ENCODE measurements around the gene ATRNL1.
A peak's percentile ranks its signal among the peaks of the same experiment; 100 is the strongest.

Gene ATRNL1

GRCh38 chr10:115968236-115968635 is 875.1 kb downstream of the ATRNL1 start:
- Histone ChIP-seq H3K9me3 (ENCODE audit: insufficient read depth, low read depth, low read length) (no peaks in the 10 kb centered on the region), H3K27me3 (ENCODE audit: insufficient read depth, low read length) (no peaks in the 10 kb centered on the region), H3K36me3 (ENCODE audit: insufficient read depth, low read depth, low read length) (no peaks in the 10 kb centered on the region), H3K4me1 (ENCODE audit: insufficient read depth, low read length) (no peaks in the 10 kb centered on the region), H3K4me3 (ENCODE audit: low read length) (no peak overlapping the region), H3K9ac (ENCODE audit: low read depth, low read length) (no peak overlapping the region), H3K27ac (ENCODE audit: low read length) (no peak overlapping the region)

DNA sequence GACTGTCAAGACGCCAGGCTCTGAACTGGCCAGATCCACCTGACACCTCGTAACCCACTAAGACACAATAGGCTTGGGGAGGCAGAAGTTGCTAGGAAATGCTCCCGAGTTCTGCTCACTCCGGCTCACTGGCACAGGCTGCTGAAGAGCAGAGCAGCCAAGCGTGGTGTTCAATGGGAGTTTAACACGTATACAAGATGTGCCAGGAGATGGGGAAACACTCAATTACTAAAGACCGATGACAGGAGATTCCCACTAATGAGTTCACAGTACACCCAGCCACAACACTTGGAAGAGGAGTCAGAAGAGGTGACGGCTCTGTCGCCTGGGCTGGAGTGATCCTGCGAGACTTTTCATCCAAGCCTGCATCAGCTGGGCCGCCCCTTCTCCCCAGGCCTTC is 876.4 kb downstream of the ATRNL1 start:
- Histone ChIP-seq H3K4me3 (ENCODE audit: low read length) (no peak overlapping the region), H3K9me3 (ENCODE audit: insufficient read depth, low read depth, low read length) (no peaks in the 10 kb centered on the region), H3K4me1 (ENCODE audit: insufficient read depth, low read length) (peaks cover 3% of the 10 kb centered on the region; the same call in 1 of the 2 replicates), H3K27ac (ENCODE audit: low read length) (no peak overlapping the region), H3K9ac (ENCODE audit: low read depth, low read length) (no peak overlapping the region), H3K36me3 (ENCODE audit: insufficient read depth, low read depth, low read length) (no peaks in the 10 kb centered on the region), H3K27me3 (ENCODE audit: insufficient read depth, low read length) (no peaks in the 10 kb centered on the region)

DNA sequence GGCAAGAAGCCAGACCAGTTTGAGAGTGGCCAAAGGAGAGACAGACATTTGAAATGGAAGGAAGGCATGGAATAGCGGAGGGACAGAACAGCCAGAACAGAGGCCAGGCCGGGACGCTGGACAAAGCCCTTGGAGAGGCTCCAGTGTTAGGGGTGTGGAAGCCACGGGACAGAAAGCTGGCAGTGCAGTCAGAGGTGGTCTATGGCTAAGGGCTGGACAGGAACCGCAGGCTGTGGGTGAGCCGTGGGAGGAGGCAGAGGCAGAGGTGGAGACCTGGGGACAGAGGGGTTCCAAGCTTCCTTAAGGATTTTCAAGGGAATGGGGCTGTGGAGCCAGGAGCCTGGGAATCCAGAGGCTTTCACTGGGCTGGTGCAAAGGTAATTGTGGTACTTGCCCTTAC is 878.8 kb downstream of the ATRNL1 start:
- peaks cover 13% of the 10 kb centered on the region; the same call in 1 of the 2 replicates for H3K4me1 ChIP-seq (ENCODE audit: insufficient read depth, low read length)
- H3K9ac ChIP-seq (ENCODE audit: low read depth, low read length) = no peak overlapping the region
- no peaks in the 10 kb centered on the region for H3K36me3 ChIP-seq (ENCODE audit: insufficient read depth, low read depth, low read length)
- no peak overlapping the region for H3K4me3 ChIP-seq (ENCODE audit: low read length)
- H3K27me3 ChIP-seq (ENCODE audit: insufficient read depth, low read length) = no peaks in the 10 kb centered on the region
- no peak overlapping the region for H3K27ac ChIP-seq (ENCODE audit: low read length)
- no peaks in the 10 kb centered on the region for H3K9me3 ChIP-seq (ENCODE audit: insufficient read depth, low read depth, low read length)

DNA sequence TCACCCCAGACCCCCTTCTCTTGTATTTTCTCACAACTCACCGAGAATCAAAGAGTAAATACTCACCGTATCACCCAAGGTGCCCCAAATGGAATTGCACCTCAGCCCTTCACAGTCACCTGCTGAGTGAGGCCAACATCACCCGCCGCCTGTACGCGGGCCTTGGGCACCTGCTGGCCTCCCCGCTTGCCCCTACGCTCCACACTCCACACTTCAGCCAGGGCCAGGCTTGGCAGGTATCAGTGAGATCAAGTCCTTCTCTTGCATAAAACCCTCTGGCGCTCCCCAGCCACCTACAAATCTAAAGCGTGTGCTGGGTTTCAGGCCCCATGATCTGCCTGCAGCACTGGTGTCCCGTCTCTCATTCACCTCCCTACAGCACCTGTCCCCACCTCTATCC is 879.3 kb downstream of the ATRNL1 start:
- no peaks in the 10 kb centered on the region for H3K36me3 ChIP-seq (ENCODE audit: insufficient read depth, low read depth, low read length)
- H3K27ac ChIP-seq (ENCODE audit: low read length) = no peak overlapping the region
- H3K27me3 ChIP-seq (ENCODE audit: insufficient read depth, low read length) = no peaks in the 10 kb centered on the region
- no peaks in the 10 kb centered on the region for H3K9me3 ChIP-seq (ENCODE audit: insufficient read depth, low read depth, low read length)
- peaks cover 13% of the 10 kb centered on the region; the same call in 1 of the 2 replicates for H3K4me1 ChIP-seq (ENCODE audit: insufficient read depth, low read length)
- no peak overlapping the region for H3K4me3 ChIP-seq (ENCODE audit: low read length)
- no peak overlapping the region for H3K9ac ChIP-seq (ENCODE audit: low read depth, low read length)

DNA sequence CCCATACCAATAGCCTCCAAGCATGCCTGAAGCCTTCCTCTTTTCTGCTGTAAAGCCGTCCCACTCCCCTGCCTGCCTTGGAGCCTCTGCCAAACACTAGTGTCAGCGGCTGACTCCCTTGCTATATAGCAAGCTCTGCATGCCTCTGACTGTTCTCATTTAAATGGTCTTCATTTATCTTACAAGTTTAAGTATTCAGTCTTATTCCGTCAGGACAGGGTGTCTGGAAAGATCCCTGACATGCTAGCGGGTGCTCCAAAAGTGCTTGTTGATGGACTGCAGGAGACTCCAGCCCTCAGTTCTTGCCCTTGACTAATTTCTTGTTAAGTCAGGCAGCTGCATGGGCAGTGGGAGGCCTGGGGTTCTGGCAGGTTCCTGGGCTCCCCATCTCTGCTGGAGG is 881.2 kb downstream of the ATRNL1 start:
- H3K9ac ChIP-seq (ENCODE audit: low read depth, low read length) = no peak overlapping the region

DNA sequence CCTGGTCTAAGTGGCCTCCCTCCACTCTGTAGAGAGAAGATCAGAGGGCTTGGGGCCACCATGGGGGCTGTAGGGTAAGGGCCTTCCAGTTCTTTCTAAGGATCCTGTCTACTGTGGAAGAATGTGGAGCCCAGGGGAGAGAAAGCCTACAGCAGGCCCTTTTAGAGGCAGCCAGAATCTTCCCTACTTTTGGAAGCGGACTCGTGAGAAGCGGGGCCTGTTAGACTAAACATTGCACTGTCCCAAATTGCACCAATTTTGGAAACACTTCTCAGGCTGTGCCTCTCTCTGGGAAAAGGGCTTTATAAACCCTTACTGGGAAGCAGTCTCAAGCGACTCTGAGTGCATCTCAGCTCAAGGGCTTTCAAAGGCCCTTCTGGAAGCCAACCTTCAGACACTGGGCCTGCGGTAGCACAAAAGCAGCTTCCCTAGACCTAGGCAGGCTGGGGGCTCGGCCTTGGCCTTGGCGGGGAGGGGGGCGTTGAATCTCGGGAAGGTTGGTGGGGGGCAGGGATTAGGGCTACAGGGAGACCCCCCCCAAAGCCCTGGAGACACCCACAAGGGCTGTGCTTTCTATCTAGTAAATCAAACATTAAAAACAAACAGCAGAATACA is 881.8 kb downstream of the ATRNL1 start:
- no peaks in the 10 kb centered on the region for H3K9me3 ChIP-seq (ENCODE audit: insufficient read depth, low read depth, low read length)
- H3K4me1 ChIP-seq (ENCODE audit: insufficient read depth, low read length) = peaks cover 16% of the 10 kb centered on the region; the same call in 1 of the 2 replicates
- no peak overlapping the region for H3K27ac ChIP-seq (ENCODE audit: low read length)
- H3K36me3 ChIP-seq (ENCODE audit: insufficient read depth, low read depth, low read length) = no peaks in the 10 kb centered on the region
- no peak overlapping the region for H3K9ac ChIP-seq (ENCODE audit: low read depth, low read length)
- no peaks in the 10 kb centered on the region for H3K27me3 ChIP-seq (ENCODE audit: insufficient read depth, low read length)
- no peak overlapping the region for H3K4me3 ChIP-seq (ENCODE audit: low read length)

More for the DNA sequence above, 881.2 kb downstream of the ATRNL1 start:
- no peak overlapping the region for H3K4me3 ChIP-seq (ENCODE audit: low read length)
- peaks cover 13% of the 10 kb centered on the region; the same call in 1 of the 2 replicates for H3K4me1 ChIP-seq (ENCODE audit: insufficient read depth, low read length)
- no peaks in the 10 kb centered on the region for H3K9me3 ChIP-seq (ENCODE audit: insufficient read depth, low read depth, low read length)
- H3K36me3 ChIP-seq (ENCODE audit: insufficient read depth, low read depth, low read length) = no peaks in the 10 kb centered on the region
- H3K27ac ChIP-seq (ENCODE audit: low read length) = no peak overlapping the region
- no peaks in the 10 kb centered on the region for H3K27me3 ChIP-seq (ENCODE audit: insufficient read depth, low read length)

- Histone ChIP-seq H3K36me3 (ENCODE audit: insufficient read depth, low read depth, low read length) (no peaks in the 10 kb centered on the region), H3K4me3 (ENCODE audit: low read length) (0 out of 2 replicates have a peak overlapping the region, but pooled peaks have one; percentile 6), H3K9ac (ENCODE audit: low read depth, low read length) (no peak overlapping the region), H3K27me3 (ENCODE audit: insufficient read depth, low read length) (no peaks in the 10 kb centered on the region), H3K4me1 (ENCODE audit: insufficient read depth, low read length) (peaks cover 16% of the 10 kb centered on the region; the same call in 1 of the 2 replicates), H3K27ac (ENCODE audit: low read length) (no peak overlapping the region), H3K9me3 (ENCODE audit: insufficient read depth, low read depth, low read length) (no peaks in the 10 kb centered on the region)
These were observed 882.3 kb downstream of the ATRNL1 start for GRCh38 chr10:115975506-115975905.

DNA sequence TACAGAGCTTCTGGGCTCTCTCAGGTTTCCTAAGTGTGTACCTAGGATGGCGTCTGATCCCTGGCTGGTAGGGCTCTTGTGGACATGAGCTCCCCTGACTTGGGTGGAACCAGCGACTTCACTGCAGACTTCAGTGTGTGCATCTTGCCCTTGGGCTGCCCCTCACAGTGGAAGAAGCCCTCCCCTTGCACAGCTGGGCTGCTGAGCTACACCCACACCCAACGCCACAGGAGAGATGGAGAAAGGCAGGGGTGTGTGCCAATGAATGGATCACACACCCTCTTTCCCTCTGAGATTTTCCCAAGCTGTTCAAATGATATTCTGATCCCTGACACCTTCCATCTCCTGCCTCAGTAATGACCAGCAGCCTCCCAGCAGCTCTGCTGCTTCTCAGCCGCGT is 883.2 kb downstream of the ATRNL1 start:
- no peaks in the 10 kb centered on the region for H3K27me3 ChIP-seq (ENCODE audit: insufficient read depth, low read length)
- no peak overlapping the region for H3K4me3 ChIP-seq (ENCODE audit: low read length)
- H3K36me3 ChIP-seq (ENCODE audit: insufficient read depth, low read depth, low read length) = no peaks in the 10 kb centered on the region
- no peaks in the 10 kb centered on the region for H3K9me3 ChIP-seq (ENCODE audit: insufficient read depth, low read depth, low read length)
- no peak overlapping the region for H3K9ac ChIP-seq (ENCODE audit: low read depth, low read length)
- no peak overlapping the region for H3K27ac ChIP-seq (ENCODE audit: low read length)
- H3K4me1 ChIP-seq (ENCODE audit: insufficient read depth, low read length) = peaks cover 16% of the 10 kb centered on the region; the same call in 1 of the 2 replicates

DNA sequence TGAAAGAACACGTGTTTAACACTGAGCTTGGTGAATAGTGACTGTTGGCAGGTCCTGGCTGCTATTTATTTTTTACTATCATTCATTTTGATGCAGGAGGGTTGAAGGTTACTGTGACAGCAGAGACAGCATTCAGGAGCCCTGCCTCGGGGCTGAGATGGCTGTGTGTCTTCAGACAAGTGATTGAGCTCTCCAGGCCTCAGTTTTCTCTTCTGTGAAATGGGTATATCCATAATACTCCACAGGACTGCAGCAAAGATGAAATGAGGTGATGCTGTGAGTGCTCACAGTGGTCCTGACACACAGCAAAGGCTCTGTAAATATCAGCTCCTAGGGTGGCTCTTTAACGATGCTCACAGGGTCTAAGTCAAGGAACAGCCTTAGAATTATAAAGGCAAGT is 884.7 kb downstream of the ATRNL1 start:
- Histone ChIP-seq H3K9ac (ENCODE audit: low read depth, low read length) (no peak overlapping the region), H3K4me3 (ENCODE audit: low read length) (no peak overlapping the region), H3K27ac (ENCODE audit: low read length) (no peak overlapping the region), H3K27me3 (ENCODE audit: insufficient read depth, low read length) (no peaks in the 10 kb centered on the region), H3K4me1 (ENCODE audit: insufficient read depth, low read length) (peaks cover 16% of the 10 kb centered on the region; the same call in 1 of the 2 replicates), H3K9me3 (ENCODE audit: insufficient read depth, low read depth, low read length) (no peaks in the 10 kb centered on the region), H3K36me3 (ENCODE audit: insufficient read depth, low read depth, low read length) (no peaks in the 10 kb centered on the region)

DNA sequence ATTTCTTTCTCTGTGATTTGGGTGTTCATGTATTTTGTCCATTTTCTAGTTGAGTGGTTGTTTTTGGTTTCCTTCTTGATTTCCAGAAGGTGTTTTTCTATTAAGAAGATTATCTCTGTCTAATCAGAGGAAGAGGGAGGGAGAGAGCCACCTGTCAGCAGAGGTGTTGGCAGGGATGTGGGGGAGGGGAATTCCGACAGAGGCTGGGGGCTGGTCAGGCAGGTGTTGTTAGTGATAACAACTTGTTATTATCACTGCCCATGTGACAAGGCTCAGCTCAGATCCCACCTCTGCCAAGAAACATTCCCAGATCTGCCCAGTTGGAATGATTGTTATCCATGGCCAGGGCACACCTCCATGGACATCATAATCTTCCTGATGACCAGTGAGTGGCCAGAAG is 886.4 kb downstream of the ATRNL1 start:
- Histone ChIP-seq H3K9me3 (ENCODE audit: insufficient read depth, low read depth, low read length) (no peaks in the 10 kb centered on the region), H3K4me3 (ENCODE audit: low read length) (no peak overlapping the region), H3K27ac (ENCODE audit: low read length) (no peak overlapping the region), H3K36me3 (ENCODE audit: insufficient read depth, low read depth, low read length) (no peaks in the 10 kb centered on the region), H3K27me3 (ENCODE audit: insufficient read depth, low read length) (no peaks in the 10 kb centered on the region), H3K4me1 (ENCODE audit: insufficient read depth, low read length) (peaks cover 13% of the 10 kb centered on the region; the same call in 1 of the 2 replicates), H3K9ac (ENCODE audit: low read depth, low read length) (no peak overlapping the region)

DNA sequence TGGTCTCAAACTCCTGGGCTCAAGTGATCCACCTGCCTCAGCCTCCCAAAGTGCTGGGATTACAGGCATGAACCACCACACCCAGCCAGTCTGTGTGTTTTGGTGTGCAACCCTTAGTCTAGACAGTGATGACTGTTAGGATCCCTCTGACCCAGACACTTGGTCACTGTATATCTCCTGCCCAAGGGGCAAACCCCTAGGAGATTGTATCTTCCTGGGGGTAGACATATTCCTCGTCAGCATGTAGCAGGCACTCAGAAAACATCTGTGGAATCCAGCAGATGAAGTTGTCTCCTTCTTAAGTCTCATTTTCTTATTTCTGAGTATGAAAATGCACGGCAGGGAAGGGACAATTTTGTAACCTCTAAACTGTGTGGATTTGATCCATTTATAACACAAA is 887.3 kb downstream of the ATRNL1 start:
- Histone ChIP-seq H3K4me3 (ENCODE audit: low read length) (no peak overlapping the region), H3K36me3 (ENCODE audit: insufficient read depth, low read depth, low read length) (no peaks in the 10 kb centered on the region), H3K27me3 (ENCODE audit: insufficient read depth, low read length) (no peaks in the 10 kb centered on the region), H3K9ac (ENCODE audit: low read depth, low read length) (no peak overlapping the region), H3K9me3 (ENCODE audit: insufficient read depth, low read depth, low read length) (no peaks in the 10 kb centered on the region), H3K27ac (ENCODE audit: low read length) (no peak overlapping the region), H3K4me1 (ENCODE audit: insufficient read depth, low read length) (peaks cover 10% of the 10 kb centered on the region; the same call in 1 of the 2 replicates)

- Histone ChIP-seq H3K4me3 (ENCODE audit: low read length) (no peak overlapping the region), H3K36me3 (ENCODE audit: insufficient read depth, low read depth, low read length) (no peaks in the 10 kb centered on the region), H3K9me3 (ENCODE audit: insufficient read depth, low read depth, low read length) (no peaks in the 10 kb centered on the region), H3K27ac (ENCODE audit: low read length) (no peak overlapping the region), H3K4me1 (ENCODE audit: insufficient read depth, low read length) (peaks cover 6% of the 10 kb centered on the region; the same call in 1 of the 2 replicates), H3K9ac (ENCODE audit: low read depth, low read length) (no peak overlapping the region), H3K27me3 (ENCODE audit: insufficient read depth, low read length) (no peaks in the 10 kb centered on the region)
These were observed 887.9 kb downstream of the ATRNL1 start for GRCh38 chr10:115981081-115981480.

Measured in iPS-20b (cell line).